RWPE2 (cell line): ENCODE results near the gene WNT9B.

Source experiments
- ATAC-seq: fragments of 200-7000 bp; cut with Tn5 transposase; 3 replicates; pipeline ENCODE4 v1.9.1; 2021; ENCODE audit warnings: low read depth
- DNase-seq: peaks from one replicate; pipeline ENCODE4 v3.0.0-alpha.2; 2020; ENCODE audit warnings: low spot score
- H3K27ac ChIP-seq: fragments of 450-650 bp; 2 replicates; pipeline ENCODE4 v1.5.1; 2017; ENCODE audit warnings: mild to moderate bottlenecking; ENCODE audit not compliant: poor library complexity, severe bottlenecking
- H3K27me3 ChIP-seq: fragments of 250-450 bp; sonication (Bioruptor Pico); 2 replicates; pipeline ENCODE4 v1.5.1; 2021; ENCODE audit warnings: mild to moderate bottlenecking, moderate library complexity; ENCODE audit not compliant: insufficient read depth, poor library complexity, severe bottlenecking
- H3K36me3 ChIP-seq: fragments of 250-450 bp; sonication (Bioruptor Pico); 2 replicates; pipeline ENCODE4 v1.5.1; 2020; ENCODE audit warnings: low read depth, mild to moderate bottlenecking, moderate library complexity
- H3K4me1 ChIP-seq: fragments of 250-450 bp; sonication (Bioruptor Pico); 2 replicates; pipeline ENCODE4 v1.5.1; 2021; ENCODE audit warnings: mild to moderate bottlenecking, moderate library complexity; ENCODE audit not compliant: insufficient read depth, poor library complexity, severe bottlenecking
- H3K4me3 ChIP-seq: fragments of 250-450 bp; sonication (Bioruptor Pico); 2 replicates; pipeline ENCODE4 v1.5.1; 2021; ENCODE audit warnings: mild to moderate bottlenecking, moderate library complexity; ENCODE audit not compliant: severe bottlenecking
- H3K9me3 ChIP-seq: fragments of 250-450 bp; sonication (Bioruptor Pico); 2 replicates; pipeline ENCODE4 v1.5.1; 2021; ENCODE audit warnings: mild to moderate bottlenecking, moderate library complexity; ENCODE audit not compliant: severe bottlenecking
- CTCF ChIP-seq: fragments of 450-650 bp; IDR thresholded peaks from one replicate; pipeline ENCODE4 v1.5.1; 2017; ENCODE audit warnings: mild to moderate bottlenecking, moderate library complexity; ENCODE audit not compliant: poor library complexity, severe bottlenecking

WNT9B gene

GRCh38 chr17:46851029-46851741 is at the start of gene WNT9B:
Gene WNT9B (plus strand): TSS chr17:46851583. CDS start chr17:46851639, 56 bp downstream.
- H3K4me3 ChIP-seq: peak within 1 kb of the TSS; percentile 32
- H3K9me3 ChIP-seq: no peaks in the 10 kb centered on the region
- H3K36me3 ChIP-seq: no peaks in the 10 kb centered on the region
- peak; percentile 31 for TF ChIP-seq CTCF
- DNase-seq: no peak
- ATAC-seq: peak; percentile 72
- H3K4me1 ChIP-seq: no peaks in the 10 kb centered on the region
- no peak within 1 kb of the TSS for H3K27ac ChIP-seq
- H3K27me3 ChIP-seq: peaks cover 30% of the 10 kb centered on the region

- ATAC-seq (no peak), DNase-seq (no peak)
- Histone ChIP-seq H3K36me3 (no peaks in the 10 kb centered on the region), H3K4me3 (no peak overlapping the region), H3K27me3 (no peaks in the 10 kb centered on the region), H3K9me3 (no peaks in the 10 kb centered on the region), H3K27ac (no peak overlapping the region), H3K4me1 (no peaks in the 10 kb centered on the region)
- no peak for TF ChIP-seq CTCF
Measured at GRCh38 chr17:46802800-46803199, 48.6 kb upstream of the WNT9B start.

GRCh38 chr17:46803544-46803943 is 47.8 kb upstream of the WNT9B start:
- H3K36me3 ChIP-seq: no peaks in the 10 kb centered on the region
- DNase-seq (no peak), ATAC-seq (no peak)
- H3K4me3 ChIP-seq: no peak overlapping the region
- H3K4me1 ChIP-seq: no peaks in the 10 kb centered on the region
- H3K9me3 ChIP-seq: no peaks in the 10 kb centered on the region
- no peak for TF ChIP-seq CTCF
- H3K27me3 ChIP-seq: no peaks in the 10 kb centered on the region
- no peak overlapping the region for H3K27ac ChIP-seq

GRCh38 chr17:46805771-46806170 is 45.6 kb upstream of the WNT9B start:
- no peak for ATAC-seq
- H3K27me3 ChIP-seq: no peaks in the 10 kb centered on the region

More at GRCh38 chr17:46805771-46806170, 45.6 kb upstream of the WNT9B start:
- no peak for TF ChIP-seq CTCF
- Histone ChIP-seq H3K4me1 (no peaks in the 10 kb centered on the region), H3K4me3 (no peak overlapping the region), H3K9me3 (no peaks in the 10 kb centered on the region), H3K36me3 (no peaks in the 10 kb centered on the region), H3K27ac (no peak overlapping the region)
- no peak for DNase-seq
